ENCODE results near the gene CNPY4. TPM values are rescaled to one million over a fixed set of nuclear protein-coding genes. Genes with fewer than 3 reads are reported as not detected.

CNPY4 gene
- total RNA-seq, 1 experiment from 2014 or later = 22.5 TPM

GRCh38 chr7:100166317-100166940, 47.0 kb downstream of the CNPY4 start:
- no peaks in the 10 kb centered on the region for H3K9me3 ChIP-seq (replicated peaks)
- no peaks in the 10 kb centered on the region for H3K36me3 ChIP-seq
- H3K27me3 ChIP-seq (replicated peaks) = no peaks in the 10 kb centered on the region
- DNase-seq (ENCODE audit: low read depth in 1 of 2, low spot score in 2 of 2) = no peak
- no peak overlapping the region for H3K4me3 ChIP-seq
- H3K4me1 ChIP-seq (replicated peaks) = peaks cover 13% of the 10 kb centered on the region
- H3K27ac ChIP-seq = no peak overlapping the region

GRCh38 chr7:100166970-100167911, 47.8 kb downstream of the CNPY4 start:
- H3K27me3 ChIP-seq (replicated peaks) = no peaks in the 10 kb centered on the region
- no peak overlapping the region for H3K4me3 ChIP-seq

GRCh38 chr7:100167912-100168323, 48.5 kb downstream of the CNPY4 start:
- Histone ChIP-seq H3K27ac (no peak overlapping the region), H3K9me3 (replicated peaks) (no peaks in the 10 kb centered on the region), H3K4me3 (peak overlapping the region; percentile 26), H3K4me1 (replicated peaks) (peaks cover 13% of the 10 kb centered on the region), H3K27me3 (replicated peaks) (no peaks in the 10 kb centered on the region), H3K36me3 (no peaks in the 10 kb centered on the region)
- DNase-seq (ENCODE audit: low read depth in 1 of 2, low spot score in 2 of 2) = no peak

More at GRCh38 chr7:100166970-100167911, 47.8 kb downstream of the CNPY4 start:
- no peak for DNase-seq (ENCODE audit: low read depth in 1 of 2, low spot score in 2 of 2)
- Histone ChIP-seq H3K36me3 (no peaks in the 10 kb centered on the region), H3K27ac (no peak overlapping the region), H3K9me3 (replicated peaks) (no peaks in the 10 kb centered on the region), H3K4me1 (replicated peaks) (peaks cover 13% of the 10 kb centered on the region)

GRCh38 chr7:100169147-100169850, 49.9 kb downstream of the CNPY4 start:
- Histone ChIP-seq H3K4me1 (replicated peaks) (peaks cover 13% of the 10 kb centered on the region), H3K4me3 (no peak overlapping the region), H3K36me3 (no peaks in the 10 kb centered on the region), H3K27ac (no peak overlapping the region), H3K27me3 (replicated peaks) (no peaks in the 10 kb centered on the region), H3K9me3 (replicated peaks) (no peaks in the 10 kb centered on the region)
- DNase-seq (ENCODE audit: low read depth in 1 of 2, low spot score in 2 of 2) = no peak

- Histone ChIP-seq H3K4me1 (replicated peaks) (peaks cover 13% of the 10 kb centered on the region), H3K4me3 (no peak overlapping the region), H3K9me3 (replicated peaks) (no peaks in the 10 kb centered on the region), H3K36me3 (no peaks in the 10 kb centered on the region), H3K27me3 (replicated peaks) (no peaks in the 10 kb centered on the region), H3K27ac (no peak overlapping the region)
- no peak for DNase-seq (ENCODE audit: low read depth in 1 of 2, low spot score in 2 of 2)
Observed at GRCh38 chr7:100170101-100170897, 50.9 kb downstream of the CNPY4 start.

GRCh38 chr7:100171087-100171681, 51.8 kb downstream of the CNPY4 start:
- peaks cover 13% of the 10 kb centered on the region for H3K4me1 ChIP-seq (replicated peaks)
- H3K27me3 ChIP-seq (replicated peaks) = no peaks in the 10 kb centered on the region
- no peaks in the 10 kb centered on the region for H3K36me3 ChIP-seq
- no peak overlapping the region for H3K4me3 ChIP-seq
- DNase-seq (ENCODE audit: low read depth in 1 of 2, low spot score in 2 of 2) = no peak
- H3K9me3 ChIP-seq (replicated peaks) = no peaks in the 10 kb centered on the region
- no peak overlapping the region for H3K27ac ChIP-seq

GRCh38 chr7:100171840-100172239, 52.4 kb downstream of the CNPY4 start:
- Histone ChIP-seq H3K27me3 (replicated peaks) (no peaks in the 10 kb centered on the region), H3K27ac (no peak overlapping the region), H3K4me1 (replicated peaks) (peaks cover 13% of the 10 kb centered on the region), H3K36me3 (no peaks in the 10 kb centered on the region), H3K4me3 (no peak overlapping the region), H3K9me3 (replicated peaks) (no peaks in the 10 kb centered on the region)
- DNase-seq (ENCODE audit: low read depth in 1 of 2, low spot score in 2 of 2) = no peak

- Histone ChIP-seq H3K27me3 (replicated peaks) (no peaks in the 10 kb centered on the region), H3K4me3 (no peak overlapping the region), H3K9me3 (replicated peaks) (peaks cover 4% of the 10 kb centered on the region; the same call in 1 of the 2 replicates), H3K36me3 (no peaks in the 10 kb centered on the region), H3K27ac (no peak overlapping the region), H3K4me1 (replicated peaks) (peaks cover 5% of the 10 kb centered on the region)
- no peak for DNase-seq (ENCODE audit: low read depth in 1 of 2, low spot score in 2 of 2)
Observed at GRCh38 chr7:100173806-100174495, 54.5 kb downstream of the CNPY4 start.

GRCh38 chr7:100174582-100174981, 55.1 kb downstream of the CNPY4 start:
- Histone ChIP-seq H3K9me3 (replicated peaks) (peaks cover 4% of the 10 kb centered on the region; the same call in 1 of the 2 replicates), H3K36me3 (no peaks in the 10 kb centered on the region), H3K4me1 (replicated peaks) (peaks cover 5% of the 10 kb centered on the region), H3K4me3 (no peak overlapping the region), H3K27ac (no peak overlapping the region), H3K27me3 (replicated peaks) (no peaks in the 10 kb centered on the region)
- no peak for DNase-seq (ENCODE audit: low read depth in 1 of 2, low spot score in 2 of 2)

Other genes starting within 250 kb of the CNPY4 start
- gene OR2AE1, start 242.6 kb upstream of the CNPY4 start, total RNA-seq (2014; rRNA removed; shearing (Covaris generic)) = not detected in 2 replicates
- 11.4 and 13.9 TPM in 2 replicates for gene TRIM4, start 200.1 kb upstream of the CNPY4 start, total RNA-seq (2014; rRNA removed; shearing (Covaris generic))
- gene GJC3, start 190.0 kb upstream of the CNPY4 start, total RNA-seq (2014; rRNA removed; shearing (Covaris generic)) = not detected in 2 replicates
- not detected in 2 replicates for gene AZGP1, start 143.6 kb upstream of the CNPY4 start, total RNA-seq (2014; rRNA removed; shearing (Covaris generic))
- 11.5 and 19.4 TPM in 2 replicates for gene ZKSCAN1, start 104.0 kb upstream of the CNPY4 start, total RNA-seq (2014; rRNA removed; shearing (Covaris generic))
- 13.9 and 20.7 TPM in 2 replicates for gene ZSCAN21, start 69.9 kb upstream of the CNPY4 start, total RNA-seq (2014; rRNA removed; shearing (Covaris generic))
- gene ZNF3, start 37.9 kb upstream of the CNPY4 start, total RNA-seq (2014; rRNA removed; shearing (Covaris generic)) = 27.4 and 36.9 TPM in 2 replicates
- 56.4 and 111 TPM in 2 replicates for gene COPS6, start 30.7 kb upstream of the CNPY4 start, total RNA-seq (2014; rRNA removed; shearing (Covaris generic))
- gene MCM7, start 18.2 kb upstream of the CNPY4 start, total RNA-seq (2014; rRNA removed; shearing (Covaris generic)) = 200 and 254 TPM in 2 replicates
- gene AP4M1, start 18.0 kb upstream of the CNPY4 start, total RNA-seq (2014; rRNA removed; shearing (Covaris generic)) = 11.1 and 17.5 TPM in 2 replicates
- gene TAF6, start 276 bp upstream of the CNPY4 start, total RNA-seq (2014; rRNA removed; shearing (Covaris generic)) = 20.5 and 35.3 TPM in 2 replicates
- gene MBLAC1, start 7.3 kb downstream of the CNPY4 start, total RNA-seq (2014; rRNA removed; shearing (Covaris generic)) = 2.4 and 3.3 TPM in 2 replicates
- gene LAMTOR4, start 29.3 kb downstream of the CNPY4 start, total RNA-seq (2014; rRNA removed; shearing (Covaris generic)) = 115 and 123 TPM in 2 replicates
- gene TRAPPC14, start 39.1 kb downstream of the CNPY4 start, total RNA-seq (2014; rRNA removed; shearing (Covaris generic)) = 5.1 and 7.4 TPM in 2 replicates
- 1.2 and 2.7 TPM in 2 replicates for gene GAL3ST4, start 49.0 kb downstream of the CNPY4 start, total RNA-seq (2014; rRNA removed; shearing (Covaris generic))
- gene GPC2, start 57.7 kb downstream of the CNPY4 start, total RNA-seq (2014; rRNA removed; shearing (Covaris generic)) = 4.4 and 6.5 TPM in 2 replicates
- 0.26 TPM in 1 of 2 replicates, not detected in the other for gene STAG3, start 58.3 kb downstream of the CNPY4 start, total RNA-seq (2014; rRNA removed; shearing (Covaris generic))
- gene PVRIG, start 100.3 kb downstream of the CNPY4 start, total RNA-seq (2014; rRNA removed; shearing (Covaris generic)) = 1.7 TPM in 1 of 2 replicates, not detected in the other
- not detected in 2 replicates for gene SPDYE3, start 188.1 kb downstream of the CNPY4 start, total RNA-seq (2014; rRNA removed; shearing (Covaris generic))
- 16.1 and 18.8 TPM in 2 replicates for gene PILRB, start 238.5 kb downstream of the CNPY4 start, total RNA-seq (2014; rRNA removed; shearing (Covaris generic))

Measured in SJSA1 (cell line).